Lung microvascular endothelial cell (primary cell): ENCODE measurements around the gene GOPC. TPM values are rescaled to one million over a fixed set of nuclear protein-coding genes. Genes with fewer than 3 reads are reported as not detected.
"Not testable (repeated sequence)": the region's sequence is repeated elsewhere in the genome, so short reads cannot be mapped to it uniquely, and the experiment has no call there.

Experiments
- DNase-seq, 2 donors: peaks; one replicate each; pipeline versions ENCODE4 v3.0.0 to v3.0.0-alpha.2; 2010; ENCODE audit warnings: low read depth in 2 of 2
- total RNA-seq: library from RNA; depleted of rRNA; stranded (reverse); fragments of >200 nt; gene quantifications from 2 replicates; pipeline ENCODE4 v1.2.1, GENCODE V29; 2014

GOPC gene
- total RNA-seq, 1 donor from 2014 or later, result 34.1 TPM

GRCh38 chr6:117517995-117518394, 84.3 kb downstream of the GOPC start:
- DNase-seq, result not testable (repeated sequence)

- no peak for DNase-seq
Measured at GRCh38 chr6:117515326-117515725, 87.0 kb downstream of the GOPC start.

GRCh38 chr6:117514655-117515054, 87.7 kb downstream of the GOPC start:
- DNase-seq, result no peak

- DNase-seq, result no peak
Measured at GRCh38 chr6:117513778-117514365, 88.4 kb downstream of the GOPC start.

- no peak for DNase-seq
Measured at GRCh38 chr6:117512987-117513573, 89.2 kb downstream of the GOPC start.

GRCh38 chr6:117512056-117512828, 90.1 kb downstream of the GOPC start:
- no peak for DNase-seq

Other genes starting within 250 kb of the GOPC start
- not detected in 2 replicates for gene ROS1, start 176.6 kb downstream of the GOPC start, total RNA-seq
- gene DCBLD1, start 119.8 kb downstream of the GOPC start, total RNA-seq, result 24.4 and 32.3 TPM in 2 replicates
- gene NUS1, start 73.0 kb upstream of the GOPC start, total RNA-seq, result 10.7 and 14.5 TPM in 2 replicates